NCI-H510A treated with DMSO at 0.1 percent for 48 hours (cell line): ENCODE results near the gene PAQR5.
"Not testable (repeated sequence)": the region's sequence is repeated elsewhere in the genome, so short reads cannot be mapped to it uniquely, and the experiment has no call there.

Experiments
- DNase-seq: peaks from one replicate; lab custom pipeline; 2025; lab: John Stamatoyannopoulos, UW

PAQR5 gene

GRCh38 chr15:69316291-69316690, 17.6 kb downstream of the PAQR5 start:
- no peak for DNase-seq

- DNase-seq: no peak
Measured at GRCh38 chr15:69317392-69317841, 18.7 kb downstream of the PAQR5 start.

- no peak for DNase-seq
Measured at GRCh38 chr15:69318033-69318432, 19.3 kb downstream of the PAQR5 start.

- no peak for DNase-seq
Measured at GRCh38 chr15:69319384-69320375, 21.0 kb downstream of the PAQR5 start.

DNA sequence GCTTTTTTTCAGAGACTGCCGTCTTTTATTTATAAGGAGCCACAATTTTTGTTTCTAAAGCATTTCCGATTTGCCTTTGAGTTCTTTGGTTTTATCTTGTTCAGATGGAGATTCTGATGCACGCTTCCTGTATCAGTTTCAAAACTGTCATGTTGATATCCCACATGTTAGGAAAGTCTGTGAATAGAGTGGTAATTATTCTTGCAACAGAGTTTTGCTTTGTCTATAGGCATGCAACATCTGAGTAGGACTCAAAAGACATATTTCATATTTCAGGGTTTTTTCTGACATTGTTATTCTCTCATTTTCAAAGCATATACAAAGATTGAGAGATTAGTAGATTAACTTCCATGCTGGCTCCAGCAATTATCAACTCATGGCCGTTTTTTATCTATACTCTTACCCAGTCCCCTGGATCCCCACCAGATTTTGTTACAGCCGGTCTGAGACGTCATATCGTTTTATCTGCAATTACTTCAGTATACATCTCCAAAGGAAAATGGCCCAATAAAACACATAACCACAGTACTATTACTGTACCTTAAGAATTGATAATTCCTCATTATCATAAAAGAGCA, 22.4 kb downstream of the PAQR5 start:
- no peak for DNase-seq

DNA sequence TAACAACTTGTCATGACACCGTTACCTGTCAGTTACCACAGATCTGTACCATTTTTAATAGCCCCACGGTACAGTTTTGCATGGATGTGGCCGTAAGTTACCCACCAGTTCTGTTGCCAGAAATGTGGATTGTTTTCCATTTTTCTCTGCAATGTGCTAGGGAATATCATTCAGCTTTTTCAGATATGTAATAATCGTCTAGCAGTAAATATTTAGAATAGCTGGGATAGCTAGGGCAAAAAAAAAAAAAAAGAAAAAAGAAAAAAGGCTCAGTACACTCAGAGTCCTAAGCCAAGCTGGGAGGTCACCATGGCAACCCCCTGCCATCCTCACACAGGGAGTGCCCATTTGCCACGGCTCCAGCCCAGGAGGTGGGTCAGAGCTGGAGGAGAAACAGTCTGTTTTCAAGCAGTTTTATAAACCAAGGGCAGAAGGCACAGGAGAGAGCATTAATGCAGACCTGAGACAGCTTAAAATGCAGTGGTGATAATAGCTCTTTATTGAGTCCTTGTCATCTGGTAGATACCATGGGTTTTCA, 25.2 kb downstream of the PAQR5 start:
- no peak for DNase-seq

DNA sequence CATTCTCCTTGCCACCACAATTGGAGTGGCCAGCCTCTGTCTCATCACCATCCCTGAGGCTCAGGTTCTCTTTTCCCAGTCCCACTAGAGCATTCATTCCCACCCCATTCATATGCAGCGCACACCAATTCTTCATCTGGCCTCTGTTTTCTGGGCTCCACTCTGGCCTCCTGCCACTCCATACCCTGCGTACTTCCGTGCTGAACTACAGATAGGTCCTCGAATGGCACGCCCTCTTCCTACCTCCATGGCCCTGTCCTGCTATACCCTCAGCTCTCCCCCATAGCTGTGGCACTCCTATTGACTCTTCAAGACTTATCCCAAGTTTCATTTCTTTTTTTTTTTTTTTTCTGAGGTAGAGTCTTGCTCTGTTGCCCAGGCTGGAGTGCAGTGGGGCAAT, 25.9 kb downstream of the PAQR5 start:
- no peak for DNase-seq

GRCh38 chr15:69325456-69325971, 26.8 kb downstream of the PAQR5 start:
- DNase-seq: peak; percentile 49

GRCh38 chr15:69328080-69328479, 29.4 kb downstream of the PAQR5 start:
- no peak for DNase-seq

GRCh38 chr15:69328739-69329138, 30.0 kb downstream of the PAQR5 start:
- no peak for DNase-seq

- no peak for DNase-seq
Measured at GRCh38 chr15:69337138-69337537, 38.4 kb downstream of the PAQR5 start.

- DNase-seq: no peak
Measured at GRCh38 chr15:69338535-69339213, 40.0 kb downstream of the PAQR5 start.

DNA sequence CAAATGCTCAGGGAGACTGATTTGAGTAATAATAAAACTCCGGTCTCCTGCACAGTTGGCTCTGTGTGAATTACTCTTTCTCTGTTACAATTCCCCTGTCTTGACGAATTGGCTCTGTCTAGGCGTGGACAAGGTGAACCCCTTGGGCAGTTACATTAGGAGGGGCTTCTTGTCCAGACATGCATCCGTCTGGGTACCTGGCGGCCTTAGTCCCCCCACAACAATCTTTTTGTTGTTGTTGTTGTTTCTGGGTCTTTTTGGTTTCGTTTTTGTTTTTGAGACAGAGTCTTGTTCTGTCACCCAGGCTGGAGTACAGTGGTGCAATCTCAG, 40.5 kb downstream of the PAQR5 start:
- DNase-seq: not testable (repeated sequence)

DNA sequence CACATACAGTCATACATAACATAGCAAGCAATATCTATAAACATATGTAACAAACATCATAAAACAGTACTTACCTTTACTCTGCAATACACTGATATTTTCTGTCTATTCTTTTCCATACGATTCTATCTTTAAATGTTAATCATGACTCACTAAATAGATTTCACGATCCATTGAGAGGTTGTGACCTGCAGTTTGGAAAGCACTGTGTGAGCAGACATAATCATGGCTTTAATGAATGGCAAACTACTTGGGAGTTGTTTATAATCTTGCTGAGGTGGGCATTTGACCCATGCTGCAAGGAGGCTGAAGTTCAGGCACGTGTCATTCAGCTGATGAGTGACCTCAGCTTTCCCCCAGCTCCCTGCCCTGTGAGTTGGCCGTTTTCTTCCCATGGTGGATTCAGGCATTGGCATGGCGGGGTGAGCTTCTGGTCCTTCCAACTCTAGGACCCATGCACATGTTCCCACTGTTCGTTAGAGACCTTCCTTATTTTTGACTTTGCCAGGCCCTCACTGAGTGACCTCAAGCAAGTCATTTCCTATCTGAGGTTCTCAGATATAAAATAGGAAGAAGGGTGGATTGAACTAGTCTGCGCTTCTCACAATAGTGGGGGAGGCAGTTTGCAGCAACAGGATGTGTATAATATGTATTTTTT, 41.7 kb downstream of the PAQR5 start:
- DNase-seq: no peak

- DNase-seq: no peak
Measured at GRCh38 chr15:69341356-69341755, 42.6 kb downstream of the PAQR5 start.

GRCh38 chr15:69342460-69343076, 43.9 kb downstream of the PAQR5 start:
- DNase-seq: no peak

- DNase-seq: no peak
Measured at GRCh38 chr15:69343133-69343532, 44.4 kb downstream of the PAQR5 start.

DNA sequence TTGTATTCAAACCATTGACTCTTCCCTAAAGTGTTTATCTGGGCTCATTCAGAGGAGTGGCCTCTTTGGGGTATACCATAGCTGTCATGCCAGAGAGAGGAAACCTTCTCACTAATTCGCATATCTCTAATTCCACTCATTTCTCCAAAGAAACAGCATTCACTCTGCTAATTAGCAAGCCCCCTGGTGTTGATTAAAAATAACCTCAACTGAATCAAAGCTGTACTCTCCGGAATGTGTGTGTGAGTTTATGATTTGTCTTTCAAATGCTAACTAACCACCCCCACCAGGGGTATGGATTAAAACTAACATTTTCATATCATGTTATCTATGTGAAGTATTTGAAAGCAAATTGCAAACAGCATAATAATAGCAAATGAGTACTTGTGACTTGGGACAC, 45.5 kb downstream of the PAQR5 start:
- no peak for DNase-seq

DNA sequence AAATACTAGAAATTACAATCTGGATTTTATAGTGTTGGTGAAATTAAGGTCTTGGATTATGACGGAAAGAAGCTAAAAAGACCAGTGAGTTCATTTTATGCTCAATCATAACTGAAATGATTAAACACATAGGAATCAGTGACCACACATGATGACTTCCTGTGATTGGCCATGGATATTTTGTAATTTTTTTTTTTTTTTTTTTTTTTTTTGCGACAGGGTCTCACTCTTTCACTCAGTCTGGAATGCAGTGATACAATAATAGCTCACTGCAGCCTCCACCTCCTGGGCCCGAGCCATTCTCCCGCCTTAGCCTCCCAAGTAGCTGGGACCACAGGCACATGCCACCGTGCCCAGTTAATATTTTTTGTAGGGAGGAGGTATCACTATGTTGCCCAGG, 47.4 kb downstream of the PAQR5 start:
- DNase-seq: no peak

DNA sequence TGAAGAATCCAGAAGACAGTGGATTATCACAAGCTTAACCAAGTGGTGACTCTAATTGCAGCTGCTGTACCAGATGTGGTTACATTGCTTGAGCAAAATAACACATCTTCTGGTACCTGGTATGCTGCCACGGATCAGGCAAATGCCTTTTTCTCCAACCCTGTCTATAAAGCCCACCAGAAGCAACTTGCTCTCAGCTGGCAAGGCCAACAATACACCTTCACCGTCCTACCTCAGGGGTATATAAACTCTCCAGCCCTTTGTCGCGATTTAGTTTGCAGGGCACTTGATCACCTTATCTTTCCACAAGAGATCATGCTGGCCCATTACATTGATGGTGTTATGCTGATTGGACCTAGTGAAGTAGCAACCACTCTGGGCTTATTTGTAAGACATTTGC, 52.6 kb downstream of the PAQR5 start:
- DNase-seq: no peak

GRCh38 chr15:69351884-69352283, 53.2 kb downstream of the PAQR5 start:
- DNase-seq: no peak
